Activated CD4-positive, alpha-beta memory T cell treated with anti-CD3 and anti-CD28 coated beads for 36 hours (primary cell): ENCODE data around the gene AAMP. TPM values are rescaled to one million over a fixed set of nuclear protein-coding genes. Genes with fewer than 3 reads are reported as not detected.

Experiments
- CTCF ChIA-PET: fragments of 350-600 bp; sonication (Branson Sonifier 250); formaldehyde crosslinking; loops from one replicate; lab custom pipeline; 2021; ENCODE audit warnings: antibody characterized with exemption, inconsistent platforms; lab: Charles Lee
- POLR2A ChIA-PET: fragments of 350-600 bp; sonication (Branson Sonifier 250); formaldehyde crosslinking; loops from one replicate; lab custom pipeline; 2021; ENCODE audit warnings: antibody characterized with exemption; lab: Charles Lee
- DNase-seq: peaks from one replicate; pipeline ENCODE4 v3.0.0-alpha.2; 2020
- H3K27ac Mint-ChIP-seq: one replicate; pipeline ENCODE4 v1.8.0; 2021; ENCODE audit warnings: mixed read lengths
- H3K27me3 Mint-ChIP-seq: one replicate; pipeline ENCODE4 v1.8.0; 2021; ENCODE audit warnings: mixed read lengths
- H3K36me3 Mint-ChIP-seq: one replicate; pipeline ENCODE4 v1.8.0; 2021; ENCODE audit warnings: mixed read lengths
- H3K4me1 Mint-ChIP-seq: one replicate; pipeline ENCODE4 v1.8.0; 2021; ENCODE audit warnings: low read depth, mixed read lengths
- H3K4me3 Mint-ChIP-seq: one replicate; pipeline ENCODE4 v1.8.0; 2021; ENCODE audit warnings: mild to moderate bottlenecking, mixed read lengths
- H3K9me3 Mint-ChIP-seq: one replicate; pipeline ENCODE4 v1.8.0; 2021; ENCODE audit warnings: mixed read lengths
- intact Hi-C: fragments of 100-400 bp; cut with micrococcal nuclease; formaldehyde crosslinking; loops from one replicate; pipeline ENCODE4 v1.15.1; 2023
- total RNA-seq, 2 experiments: library from RNA; stranded (reverse); gene quantifications; one replicate each; pipeline ENCODE4 v1.2.3, GENCODE V29; 2021

The AAMP gene
- total RNA-seq, 2 experiments from 2014 or later: 60.8 to 65.6 TPM

DNA sequence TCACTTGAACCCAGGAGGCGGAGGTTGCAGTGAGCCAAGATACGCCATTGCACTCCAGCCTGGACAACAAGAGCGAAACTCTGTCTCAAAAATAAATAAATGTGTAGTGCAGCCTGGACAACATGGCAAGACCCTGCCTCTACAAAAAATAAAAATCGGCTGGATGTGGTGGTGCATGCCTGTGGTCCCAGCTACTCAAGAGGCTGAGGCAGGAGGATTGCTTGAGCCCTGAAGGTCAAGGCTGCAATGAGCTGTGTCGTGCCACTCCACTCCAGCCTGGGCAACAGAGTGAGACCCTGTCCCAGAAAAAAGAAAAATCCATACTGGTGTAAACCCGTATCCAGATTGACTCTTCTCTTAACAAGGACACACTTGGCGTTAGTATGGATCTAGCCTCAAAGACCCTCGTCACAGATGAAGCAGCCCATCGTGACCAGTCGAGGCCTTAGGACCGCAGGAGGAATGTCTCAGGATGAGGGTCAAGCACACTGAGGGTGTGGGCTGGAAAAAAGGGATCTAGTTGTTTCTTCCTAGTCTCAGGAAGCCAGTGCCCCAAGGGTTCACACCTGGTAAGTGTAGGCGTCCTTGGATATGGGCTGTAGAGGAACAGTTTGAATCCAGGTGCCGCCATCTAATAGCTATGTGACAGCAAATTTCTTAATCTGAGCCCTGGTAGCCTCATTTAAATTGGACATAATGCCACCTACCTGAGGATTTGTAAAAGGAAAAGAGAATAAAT lies 13.2 kb downstream of the AAMP start:
- CTCF ChIA-PET: interaction anchor here (0.7 to 4.2 kb wide), 20 partner anchors 9 to 85 kb away, joined by 3 to 28 read pairs (median 5); partner anchors contain the start of genes AAMP, ARPC2 and PNKD
- DNase-seq: no peak
- peak overlapping the region; percentile 84 for H3K27ac Mint-ChIP-seq
- peaks cover 31% of the 10 kb centered on the region for H3K36me3 Mint-ChIP-seq
- intact Hi-C loops: loop anchor here (1.0 to 5.0 kb wide), 5 partner anchors 14 to 89 kb away; partner anchors contain the start of genes AAMP, CXCR1 and PNKD
- H3K9me3 Mint-ChIP-seq: no peaks in the 10 kb centered on the region
- H3K27me3 Mint-ChIP-seq: no peaks in the 10 kb centered on the region
- POLR2A ChIA-PET: interaction anchor here (0.9 to 1.8 kb wide), 6 partner anchors 8 to 68 kb away, joined by 3 to 11 read pairs (median 3); no protein-coding TSS in a partner anchor
- H3K4me1 Mint-ChIP-seq: peaks cover 30% of the 10 kb centered on the region
- no peak overlapping the region for H3K4me3 Mint-ChIP-seq

DNA sequence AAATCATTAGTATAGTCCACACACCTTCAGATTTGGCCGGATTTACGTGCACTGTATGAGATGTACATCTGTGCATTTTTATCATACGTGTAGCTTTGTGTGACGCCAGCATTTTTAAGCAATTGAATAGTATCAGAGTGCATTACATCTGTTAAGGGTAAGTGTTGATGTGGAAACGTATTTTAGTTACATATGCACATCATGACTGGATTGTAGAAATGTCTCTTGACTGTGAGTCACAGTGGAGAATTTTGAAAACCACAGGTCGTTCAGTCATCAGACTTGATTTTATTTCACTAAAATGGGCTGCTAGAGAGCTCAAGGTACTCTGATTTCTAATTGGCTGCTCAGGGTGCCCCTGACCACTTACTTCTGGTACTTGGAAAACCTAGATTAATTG lies 14.5 kb downstream of the AAMP start:
- peak overlapping the region; percentile 69 for H3K27ac Mint-ChIP-seq
- H3K27me3 Mint-ChIP-seq: no peaks in the 10 kb centered on the region
- ChIA-PET CTCF (interaction anchor here (1.1 to 4.2 kb wide), 5 partner anchors 15 to 83 kb away, joined by 3 to 27 read pairs (median 5); partner anchors contain the start of genes AAMP and PNKD), POLR2A (interaction anchor here (0.9 to 1.8 kb wide), 3 partner anchors 11 to 26 kb away, joined by 3 to 7 read pairs (median 5); no protein-coding TSS in a partner anchor)
- no peak for DNase-seq
- no peaks in the 10 kb centered on the region for H3K9me3 Mint-ChIP-seq
- peaks cover 41% of the 10 kb centered on the region for H3K36me3 Mint-ChIP-seq
- H3K4me1 Mint-ChIP-seq: peaks cover 36% of the 10 kb centered on the region
- intact Hi-C loops: loop anchor here (5.0 kb wide), 1 partner anchor 88 kb away; the partner anchor contains the start of gene CXCR1
- H3K4me3 Mint-ChIP-seq: no peak overlapping the region

GRCh38 chr2:218253232-218253625 lies 16.7 kb downstream of the AAMP start:
- H3K4me3 Mint-ChIP-seq: no peak overlapping the region
- H3K9me3 Mint-ChIP-seq: no peaks in the 10 kb centered on the region
- peak overlapping the region; percentile 80 for H3K27ac Mint-ChIP-seq
- POLR2A ChIA-PET: interaction anchor here (0.6 kb wide), 1 partner anchor 179 kb away, joined by 3 read pairs; no protein-coding TSS in a partner anchor
- peaks cover 38% of the 10 kb centered on the region for H3K4me1 Mint-ChIP-seq
- intact Hi-C loops: no loop called here
- H3K36me3 Mint-ChIP-seq: peaks cover 59% of the 10 kb centered on the region
- CTCF ChIA-PET: interaction anchor here (0.7 to 1.4 kb wide), 3 partner anchors 37 to 68 kb away, joined by 3 to 6 read pairs (median 4); partner anchors contain the start of gene ARPC2
- no peaks in the 10 kb centered on the region for H3K27me3 Mint-ChIP-seq
- no peak for DNase-seq

DNA sequence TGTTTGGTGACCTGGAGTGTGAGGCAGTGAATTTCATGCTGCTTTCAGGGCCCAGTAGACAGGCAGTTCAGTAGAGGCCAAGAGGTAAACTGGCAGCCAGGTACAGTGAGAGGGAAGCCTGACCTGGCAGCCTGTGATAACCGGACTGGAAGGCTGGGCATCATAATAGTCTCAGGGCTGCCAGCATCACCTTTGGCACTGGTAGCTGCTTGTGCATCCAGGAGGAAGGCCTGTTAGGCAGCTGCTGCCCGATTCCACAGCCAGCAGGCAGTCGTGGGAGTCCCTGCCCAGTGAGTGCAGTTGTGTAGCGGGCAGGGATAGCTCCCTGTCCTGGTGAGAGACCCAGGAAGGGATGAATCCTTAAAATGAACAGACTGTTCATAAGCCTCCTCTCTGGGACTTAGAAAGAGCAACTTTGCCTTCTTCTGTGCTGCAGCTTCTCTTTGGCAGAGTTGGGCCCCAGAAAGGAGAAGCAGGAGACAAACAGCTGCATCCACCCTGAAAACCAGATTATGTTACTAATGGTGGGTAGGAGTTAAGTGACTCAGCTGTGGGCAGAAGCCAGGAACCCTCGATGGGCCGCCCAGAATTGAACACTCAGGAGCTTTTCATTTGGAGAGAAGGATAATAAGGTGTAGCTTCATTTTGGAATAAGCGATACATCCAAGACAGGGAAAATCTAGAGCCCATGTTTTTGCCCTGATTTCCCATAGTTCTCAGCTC lies 17.3 kb downstream of the AAMP start:
- Mint-ChIP-seq H3K36me3 (peaks cover 63% of the 10 kb centered on the region), H3K4me3 (no peak overlapping the region), H3K4me1 (peaks cover 37% of the 10 kb centered on the region), H3K27me3 (no peaks in the 10 kb centered on the region), H3K9me3 (no peaks in the 10 kb centered on the region), H3K27ac (peak overlapping the region; percentile 80)
- CTCF ChIA-PET: interaction anchor here (0.9 to 1.4 kb wide), 2 partner anchors 36 to 67 kb away, joined by 4 to 6 read pairs; partner anchors contain the start of gene ARPC2
- DNase-seq: no peak
- POLR2A ChIA-PET: interaction anchor here (0.5 to 1.2 kb wide), 4 partner anchors 9 to 178 kb away, joined by 3 to 4 read pairs (median 3); partner anchors contain the start of gene GPBAR1
- intact Hi-C loops: no loop called here

DNA sequence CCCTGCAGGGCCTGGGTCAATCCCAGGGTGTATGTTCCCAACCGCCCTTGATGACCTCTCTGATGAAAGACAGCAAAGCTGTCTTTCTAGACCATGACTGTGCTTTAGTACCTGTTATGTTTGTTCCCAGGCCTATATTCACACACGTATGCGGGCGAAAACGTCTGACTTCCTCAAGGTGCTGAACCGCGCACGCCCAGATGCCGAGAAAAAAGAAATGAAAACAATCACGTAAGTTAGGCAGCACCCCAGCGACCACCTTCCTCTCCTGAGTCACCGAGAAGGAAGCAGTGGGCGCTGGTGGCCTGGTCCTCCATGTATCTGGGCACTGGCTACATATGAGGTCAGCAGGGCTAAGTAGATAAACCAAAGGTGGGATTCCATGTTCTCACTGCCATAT lies 20.2 kb downstream of the AAMP start:
- POLR2A ChIA-PET: no interaction called here
- Mint-ChIP-seq H3K9me3 (no peaks in the 10 kb centered on the region), H3K4me3 (no peak overlapping the region), H3K4me1 (peaks cover 16% of the 10 kb centered on the region), H3K27ac (peak overlapping the region; percentile 51), H3K36me3 (peaks cover 77% of the 10 kb centered on the region), H3K27me3 (no peaks in the 10 kb centered on the region)
- intact Hi-C loops: no loop called here
- DNase-seq: no peak
- CTCF ChIA-PET: no interaction called here

DNA sequence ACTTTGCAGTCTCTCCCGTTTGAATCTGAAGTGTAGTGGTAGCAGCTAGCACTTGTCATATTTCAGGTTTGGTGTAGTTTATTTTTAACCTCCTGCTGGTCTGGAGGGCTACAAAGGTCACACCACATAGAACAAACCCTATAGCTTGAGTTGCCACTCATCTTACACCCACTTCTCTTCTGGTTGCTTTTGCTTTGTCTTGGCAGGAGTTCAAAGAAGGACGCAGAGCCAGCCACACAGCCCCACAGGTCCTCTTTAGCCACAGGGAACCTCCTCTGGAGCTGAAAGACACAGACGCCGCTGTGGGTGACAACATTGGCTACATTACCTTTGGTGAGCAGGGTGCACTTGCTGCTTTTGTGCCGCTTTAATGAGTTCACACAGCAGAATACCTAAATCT lies 24.7 kb downstream of the AAMP start:
- H3K27ac Mint-ChIP-seq: no peak overlapping the region
- peak; percentile 4 for DNase-seq
- ChIA-PET CTCF (interaction anchor here (1.2 kb wide), 1 partner anchor 16 kb away, joined by 3 read pairs; no protein-coding TSS in a partner anchor), POLR2A (interaction anchor here (2.5 kb wide), 1 partner anchor 10 kb away, joined by 7 read pairs; no protein-coding TSS in a partner anchor)
- peaks cover 76% of the 10 kb centered on the region for H3K36me3 Mint-ChIP-seq
- no peaks in the 10 kb centered on the region for H3K9me3 Mint-ChIP-seq
- intact Hi-C loops: no loop called here
- H3K4me3 Mint-ChIP-seq: no peak overlapping the region
- H3K4me1 Mint-ChIP-seq: peaks cover 10% of the 10 kb centered on the region
- H3K27me3 Mint-ChIP-seq: no peaks in the 10 kb centered on the region

- no peak for DNase-seq
- intact Hi-C loops: no loop called here
- CTCF ChIA-PET: interaction anchor here (1.2 kb wide), 1 partner anchor 16 kb away, joined by 3 read pairs; no protein-coding TSS in a partner anchor
- Mint-ChIP-seq H3K27ac (peak overlapping the region; percentile 59), H3K27me3 (no peaks in the 10 kb centered on the region), H3K36me3 (peaks cover 76% of the 10 kb centered on the region), H3K4me1 (peaks cover 8% of the 10 kb centered on the region), H3K4me3 (no peak overlapping the region), H3K9me3 (no peaks in the 10 kb centered on the region)
- POLR2A ChIA-PET: interaction anchor here (2.5 kb wide), 1 partner anchor 10 kb away, joined by 7 read pairs; no protein-coding TSS in a partner anchor
Measured at GRCh38 chr2:218244665-218245064, 25.3 kb downstream of the AAMP start.

GRCh38 chr2:218244204-218244603 lies 25.7 kb downstream of the AAMP start:
- POLR2A ChIA-PET: interaction anchor here (2.5 kb wide), 1 partner anchor 11 kb away, joined by 7 read pairs; no protein-coding TSS in a partner anchor
- Mint-ChIP-seq H3K4me3 (no peak overlapping the region), H3K4me1 (peaks cover 10% of the 10 kb centered on the region), H3K27me3 (no peaks in the 10 kb centered on the region), H3K36me3 (peaks cover 76% of the 10 kb centered on the region), H3K27ac (peak overlapping the region; percentile 59), H3K9me3 (no peaks in the 10 kb centered on the region)
- DNase-seq: no peak
- intact Hi-C loops: no loop called here
- CTCF ChIA-PET: interaction anchor here (1.2 kb wide), 1 partner anchor 15 kb away, joined by 3 read pairs; no protein-coding TSS in a partner anchor

DNA sequence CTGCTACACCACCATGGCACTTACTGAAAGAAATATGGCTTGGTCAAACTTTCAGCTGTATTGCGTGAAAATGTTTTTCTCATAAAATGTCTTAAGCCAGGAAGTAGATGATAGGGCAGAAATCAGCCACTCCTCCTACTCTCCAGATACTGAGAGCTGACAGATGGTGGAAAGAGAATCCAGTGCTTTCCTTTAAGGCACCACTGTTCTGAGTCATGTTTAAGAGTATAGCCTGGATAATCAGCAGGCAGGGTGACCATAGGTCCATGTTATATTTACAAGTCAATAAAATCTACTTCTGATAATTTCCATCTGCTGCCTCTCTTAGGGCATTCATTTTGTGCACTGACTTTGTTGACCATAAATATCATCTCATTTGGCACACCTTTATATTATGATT lies 31.1 kb downstream of the AAMP start:
- DNase-seq: no peak
- POLR2A ChIA-PET: interaction anchor here (1.1 kb wide), 1 partner anchor 15 kb away, joined by 3 read pairs; no protein-coding TSS in a partner anchor
- CTCF ChIA-PET: no interaction called here
- intact Hi-C loops: no loop called here
- Mint-ChIP-seq H3K36me3 (peaks cover 72% of the 10 kb centered on the region), H3K27me3 (no peaks in the 10 kb centered on the region), H3K9me3 (no peaks in the 10 kb centered on the region), H3K4me1 (peaks cover 19% of the 10 kb centered on the region), H3K4me3 (no peak overlapping the region), H3K27ac (peak overlapping the region; percentile 45)

DNA sequence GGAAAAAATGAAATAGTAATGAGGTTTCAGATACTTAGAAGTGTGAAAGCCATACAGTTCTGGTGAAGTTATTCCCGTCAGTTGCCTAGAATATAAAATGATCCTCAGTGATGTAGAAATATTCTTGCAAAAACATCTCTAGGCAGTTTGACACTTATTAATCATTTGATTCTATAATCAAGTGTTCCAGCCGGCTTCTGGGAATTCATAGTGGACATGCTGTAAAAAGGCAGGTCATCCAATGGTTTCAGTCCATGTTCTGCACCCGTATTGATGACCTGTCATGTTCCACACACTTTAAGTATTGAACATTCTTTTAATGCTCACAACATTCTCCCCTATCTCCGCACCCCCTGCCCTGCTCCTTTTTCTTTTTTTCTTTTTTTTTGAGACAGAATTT lies 33.1 kb downstream of the AAMP start:
- Mint-ChIP-seq H3K27me3 (no peaks in the 10 kb centered on the region), H3K9me3 (no peaks in the 10 kb centered on the region)
- POLR2A ChIA-PET: no interaction called here

GRCh38 chr2:218235017-218235416 lies 34.9 kb downstream of the AAMP start:
- intact Hi-C loops: no loop called here
- Mint-ChIP-seq H3K4me3 (no peak overlapping the region), H3K9me3 (no peaks in the 10 kb centered on the region), H3K4me1 (peaks cover 34% of the 10 kb centered on the region), H3K36me3 (peaks cover 78% of the 10 kb centered on the region), H3K27me3 (no peaks in the 10 kb centered on the region), H3K27ac (peak overlapping the region; percentile 58)
- ChIA-PET POLR2A (interaction anchor here (0.9 to 1.0 kb wide), 2 partner anchors 19 to 22 kb away, joined by 3 to 4 read pairs; no protein-coding TSS in a partner anchor), CTCF (interaction anchor here (0.8 to 1.5 kb wide), 3 partner anchors 22 to 52 kb away, joined by 3 to 6 read pairs (median 3); no protein-coding TSS in a partner anchor)
- no peak for DNase-seq

More for the DNA sequence above, 33.1 kb downstream of the AAMP start:
- Mint-ChIP-seq H3K4me1 (peaks cover 25% of the 10 kb centered on the region), H3K36me3 (peaks cover 78% of the 10 kb centered on the region), H3K4me3 (no peak overlapping the region), H3K27ac (no peak overlapping the region)
- intact Hi-C loops: no loop called here
- DNase-seq: no peak
- CTCF ChIA-PET: interaction anchor here (1.8 kb wide), 1 partner anchor 8 kb away, joined by 4 read pairs; no protein-coding TSS in a partner anchor
